Measurements from ENCODE around the gene COA8. TPM values are rescaled to one million over a fixed set of nuclear protein-coding genes. Genes with fewer than 3 reads are reported as not detected.

COA8 gene
- total and polyA plus RNA-seq, 2 of the 8 experiments (the other 6 are each of a cell fraction or from before 2014, with no cell fraction given) = 7.1 to 35.5 TPM

DNA sequence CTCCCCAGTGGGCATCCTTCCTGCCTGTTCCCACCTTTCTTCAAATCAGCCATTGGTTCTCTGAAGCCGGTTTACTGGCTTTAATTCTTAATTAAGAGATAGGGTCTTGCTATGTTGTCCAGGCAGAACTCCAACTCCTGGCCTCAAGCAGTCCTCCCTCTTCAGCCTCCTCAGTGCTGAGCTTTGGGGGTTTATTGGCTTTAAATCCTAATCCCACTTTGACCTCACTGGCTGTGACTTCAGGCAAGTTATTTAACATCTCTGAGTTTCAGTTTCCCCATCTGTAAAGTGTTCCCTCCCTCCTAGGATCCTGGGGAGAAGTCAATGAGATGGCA lies 35.9 kb upstream of the COA8 start:
- no peak overlapping the region for H3K4ac ChIP-seq (replicated peaks; ENCODE audit: insufficient read length, low read depth, low read length)
- CTCF ChIA-PET (ENCODE audit: partially characterized antibody) = interaction anchor here (0.6 to 28.8 kb wide), 4 partner anchors 10 to 67 kb away, joined by 3 to 921 read pairs (median 118); partner anchors contain the start of gene CKB
- no peak overlapping the region for H3K56ac ChIP-seq (replicated peaks; ENCODE audit: insufficient read length, low read depth, low read length)
- peaks cover 5 to 23% of the 10 kb centered on the region in 2 experiments; a peak in 3 of 4 replicates for H3K79me2 ChIP-seq (ENCODE audit: control insufficient read depth in 1 of 2, insufficient read depth in 2 of 2, low read length in 2 of 2)
- no peak overlapping the region for H3K4me2 ChIP-seq (ENCODE audit: insufficient read depth in 1 of 2, low read depth in 2 of 2, low read length in 2 of 2)
- no peak overlapping the region for H2BK15ac ChIP-seq (ENCODE audit: low read length)
- H2AFZ ChIP-seq (ENCODE audit: low read length) = no peak overlapping the region
- H3K23ac ChIP-seq (ENCODE audit: insufficient read length) = no peak overlapping the region
- H3K18ac ChIP-seq (ENCODE audit: extremely low read depth, low read length) = no peak overlapping the region
- FAIRE-seq (no peak), DNase-seq (ENCODE audit: low read depth in 1 of 2, low spot score in 2 of 2) (no peak)
- no peaks in the 10 kb centered on the region; a peak in 1 of 8 replicates for H3K36me3 ChIP-seq (ENCODE audit: control insufficient read depth in 2 of 4, insufficient read depth in 4 of 4, low read length in 3 of 4)
- H2BK120ac ChIP-seq (replicated peaks; ENCODE audit: low read depth, low read length) = no peak overlapping the region
- POLR2A ChIA-PET (ENCODE audit: partially characterized antibody) = interaction anchor here (9.6 to 29.8 kb wide), 2 partner anchors 8 to 14 kb away, joined by 140 to 844 read pairs; partner anchors contain the start of gene CKB
- no peak overlapping the region for H2BK5ac ChIP-seq (ENCODE audit: low read depth, low read length)
- no peak overlapping the region for H3K27ac ChIP-seq (ENCODE audit: low read depth, low read length)
- H4K8ac ChIP-seq (ENCODE audit: extremely low read depth, insufficient read depth, low read length) = peak overlapping the region; percentile 35; the same call in 1 of the 2 replicates
- H3K79me1 ChIP-seq (ENCODE audit: low read depth, low read length) = peaks cover 21% of the 10 kb centered on the region
- no peak overlapping the region for H4K5ac ChIP-seq (ENCODE audit: insufficient read length, low read depth, low read length)
- H4K91ac ChIP-seq (replicated peaks; ENCODE audit: insufficient read length, low read length) = no peak overlapping the region
- H3K4me1 ChIP-seq (replicated peaks in 1 of 4; ENCODE audit: control insufficient read depth in 3 of 4, insufficient read depth in 4 of 4, low read length in 3 of 4) = peaks cover 0 to 16% (median 14%) of the 10 kb centered on the region in 4 experiments; a peak in 6 of 7 replicates
- no peak overlapping the region for H2BK20ac ChIP-seq (ENCODE audit: low read length)
- H3K9ac ChIP-seq (replicated peaks in 1 of 4; ENCODE audit: extremely low read depth in 1 of 4, low read depth in 3 of 4, low read length in 3 of 4) = no peak overlapping the region
- H3K4me3 ChIP-seq (ENCODE audit: extremely low read depth in 1 of 4, insufficient read depth in 2 of 4, low read depth in 3 of 4, low read length in 4 of 4) = no peak overlapping the region
- WGBS, 2 experiments (ENCODE audit: extremely low coverage in 1 of 2, insufficient coverage in 1 of 2, insufficient read length in 1 of 2, insufficient replicate concordance in 2 of 2, low coverage in 1 of 2, low lambda C conversion rate in 2 of 2, missing lambda C conversion rate in 1 of 2) = 80% methylated on average over 1 of the region's 1 CpG; no CpG with 5 or more reads in 1 of the 2 experiments
- H3K9me3 ChIP-seq (ENCODE audit: insufficient read depth in 2 of 2, low read depth in 1 of 2, low read length in 1 of 2) = no peaks in the 10 kb centered on the region
- no peak overlapping the region for H2BK12ac ChIP-seq (ENCODE audit: low read depth, low read length)
- peaks cover 3 to 23% (median 13%) of the 10 kb centered on the region in 4 experiments for H3K27me3 ChIP-seq (replicated peaks in 1 of 4; ENCODE audit: control insufficient read depth in 3 of 4, extremely low read depth in 1 of 4, insufficient read depth in 3 of 4, low read length in 3 of 4)
- H4K20me1 ChIP-seq (replicated peaks in 1 of 2; ENCODE audit: control insufficient read depth in 1 of 2, insufficient read depth in 2 of 2, low read length in 2 of 2) = peaks cover 5 to 25% of the 10 kb centered on the region in 2 experiments
- no peak overlapping the region for H3K14ac ChIP-seq (ENCODE audit: insufficient read length)
- H3K23me2 ChIP-seq (ENCODE audit: low read depth, low read length) = peaks cover 16% of the 10 kb centered on the region; the same call in 1 of the 2 replicates
- H2AK5ac ChIP-seq (ENCODE audit: low read depth, low read length) = 0 out of 2 replicates have a peak overlapping the region, but pooled peaks have one; percentile 53
- TF ChIP-seq MAFK (IDR thresholded peaks at IDR 0.05; ENCODE audit: low read depth, low read length) = no peak
- no peak for TF ChIP-seq E2F6 (IDR thresholded peaks at IDR 0.05)
- no peak for TF ChIP-seq SIN3A (conservative IDR thresholded peaks at IDR 0.05 in 1 of 2, IDR thresholded peaks at IDR 0.05 in 1 of 2; ENCODE audit: low read depth in 1 of 2, low read length in 2 of 2)
- no peak for TF ChIP-seq ATF3 (IDR thresholded peaks at IDR 0.05; ENCODE audit: insufficient read depth, low read depth, low read length)
- TF ChIP-seq ASH2L (IDR thresholded peaks at IDR 0.05; ENCODE audit: low read length) = no peak
- no peak for TF ChIP-seq GABPA (IDR thresholded peaks at IDR 0.05; ENCODE audit: borderline replicate concordance, insufficient read depth, low read length)
- no peak for TF ChIP-seq TEAD4 (IDR thresholded peaks at IDR 0.05; ENCODE audit: low read depth, low read length)
- TF ChIP-seq TCF12 (IDR thresholded peaks at IDR 0.05; ENCODE audit: low read depth, low read length) = no peak
- TF ChIP-seq BRCA1 (IDR thresholded peaks at IDR 0.05; ENCODE audit: low read depth, low read length) = no peak
- TF ChIP-seq NANOG (IDR thresholded peaks at IDR 0.05; ENCODE audit: insufficient read depth, low read depth, low read length, poor library complexity, severe bottlenecking) = no peak
- TF ChIP-seq GTF2F1 (IDR thresholded peaks at IDR 0.05; ENCODE audit: borderline replicate concordance, low read depth, low read length) = no peak

Measured in H1 (cell line).